ENCODE data around the gene GABRB2.

GRCh38 chr5:161369022-161369421 lies 177.5 kb downstream of the GABRB2 start:
- TF ChIP-seq HNF4A (CRISPR knock-in tag; IDR thresholded peaks at IDR 0.05) (no peak), SRY (CRISPR knock-in tag; IDR thresholded peaks at IDR 0.05) (no peak), ZFP1 (CRISPR knock-in tag; IDR thresholded peaks at IDR 0.05) (no peak), SMC3 (IDR thresholded peaks at IDR 0.05; ENCODE audit: low read length) (no peak)
